Prostate gland (tissue), 2 donors: ENCODE measurements around the gene BANP. TPM values are rescaled to one million over a fixed set of nuclear protein-coding genes. Genes with fewer than 3 reads are reported as not detected.
"Not testable (repeated sequence)": the region's sequence is repeated elsewhere in the genome, so short reads cannot be mapped to it uniquely, and the experiment has no call there.

Experiments used
- DNase-seq: peaks from one replicate; pipeline ENCODE4 v3.0.0-alpha.2; 2019; ENCODE audit warnings: low spot score
- H3K27ac ChIP-seq, 2 donors: fragments of 200-600 bp; sonication (generic); 2 replicates each; pipeline ENCODE4 v1.5.1; 2017 to 2019
- H3K27me3 ChIP-seq: fragments of 200-600 bp; sonication (generic); replicated peaks from 2 replicates; pipeline ENCODE4 v1.5.1; 2019; ENCODE audit not compliant: insufficient read depth
- H3K36me3 ChIP-seq, 2 donors: fragments of 200-600 bp; sonication (generic); 1 replicate in 1 of 2; 2 replicates in 1 of 2; pipeline versions ENCODE4 v1.5.1 to v1.8.1; 2017 to 2019
- H3K4me1 ChIP-seq: fragments of 200-600 bp; sonication (generic); replicated peaks from 2 replicates; pipeline ENCODE4 v1.5.1; 2019
- H3K4me3 ChIP-seq, 2 donors: fragments of 200-600 bp; sonication (generic); 2 replicates each; pipeline ENCODE4 v1.5.1; 2017 to 2019
- H3K9me3 ChIP-seq: fragments of 200-600 bp; sonication (generic); 2 replicates; pipeline ENCODE4 v1.5.1; 2017
- POLR2A ChIP-seq: fragments of 450-650 bp; IDR thresholded peaks from one replicate; pipeline ENCODE4 v1.6.1; 2016; ENCODE audit warnings: antibody characterized with exemption, mild to moderate bottlenecking
- POLR2AphosphoS5 ChIP-seq: sonication (generic); formaldehyde crosslinking; IDR thresholded peaks from one replicate; pipeline ENCODE4 v1.6.1; 2017; ENCODE audit warnings: antibody characterized with exemption
- WGBS: methylation state at CpG from one replicate; pipeline ENCODE4 v1.1.5; 2018; 5-methylcytosine and 5-hydroxymethylcytosine counted together
- intact Hi-C: fragments of 100-400 bp; cut with DNase I; formaldehyde crosslinking; loops from one replicate; pipeline ENCODE4 v1.14.2; 2022
- total RNA-seq, 2 donors: library from RNA; depleted of rRNA; stranded (reverse); fragments of >200 nt; gene quantifications; one replicate each; pipeline ENCODE4 v1.1.0, GENCODE V29; 2016
- TF ChIP-seq, protein P1 (sequence below), 4 experiments: fragments of 200-600 bp in 2 of 4; fragments of 450-650 bp in 2 of 4; sonication (generic) in 2 of 4; IDR thresholded peaks; 1 replicate in 3 of 4; 2 replicates in 1 of 4; pipeline ENCODE4 v1.5.1; 2016 to 2019; ENCODE audit warnings: antibody characterized with exemption in 4 of 4, mild to moderate bottlenecking in 2 of 4, moderate library complexity in 2 of 4

BANP gene
- total RNA-seq, 2 donors from 2014 or later: 32.2 to 47.3 TPM

- 89% methylated on average over 11 of the region's 14 CpGs for WGBS
- intact Hi-C loops: no loop called here
- DNase-seq: no peak
- Histone ChIP-seq H3K9me3 (no peaks in the 10 kb centered on the region), H3K4me1 (no peaks in the 10 kb centered on the region), H3K4me3 (no peak overlapping the region), H3K27me3 (no peaks in the 10 kb centered on the region), H3K27ac (no peak overlapping the region), H3K36me3 (no peaks in the 10 kb centered on the region)
- TF ChIP-seq POLR2AphosphoS5: no peak
- TF ChIP-seq POLR2A: no peak
- TF ChIP-seq, protein P1, sequence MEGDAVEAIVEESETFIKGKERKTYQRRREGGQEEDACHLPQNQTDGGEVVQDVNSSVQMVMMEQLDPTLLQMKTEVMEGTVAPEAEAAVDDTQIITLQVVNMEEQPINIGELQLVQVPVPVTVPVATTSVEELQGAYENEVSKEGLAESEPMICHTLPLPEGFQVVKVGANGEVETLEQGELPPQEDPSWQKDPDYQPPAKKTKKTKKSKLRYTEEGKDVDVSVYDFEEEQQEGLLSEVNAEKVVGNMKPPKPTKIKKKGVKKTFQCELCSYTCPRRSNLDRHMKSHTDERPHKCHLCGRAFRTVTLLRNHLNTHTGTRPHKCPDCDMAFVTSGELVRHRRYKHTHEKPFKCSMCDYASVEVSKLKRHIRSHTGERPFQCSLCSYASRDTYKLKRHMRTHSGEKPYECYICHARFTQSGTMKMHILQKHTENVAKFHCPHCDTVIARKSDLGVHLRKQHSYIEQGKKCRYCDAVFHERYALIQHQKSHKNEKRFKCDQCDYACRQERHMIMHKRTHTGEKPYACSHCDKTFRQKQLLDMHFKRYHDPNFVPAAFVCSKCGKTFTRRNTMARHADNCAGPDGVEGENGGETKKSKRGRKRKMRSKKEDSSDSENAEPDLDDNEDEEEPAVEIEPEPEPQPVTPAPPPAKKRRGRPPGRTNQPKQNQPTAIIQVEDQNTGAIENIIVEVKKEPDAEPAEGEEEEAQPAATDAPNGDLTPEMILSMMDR (IDR thresholded peaks at IDR 0.05): no peak
Observed at GRCh38 chr16:88035292-88035691, 84.1 kb downstream of the BANP start.

- H3K9me3 ChIP-seq, H3K4me3 ChIP-seq, intact Hi-C loops, H3K27me3 ChIP-seq, H3K36me3 ChIP-seq, DNase-seq, H3K4me1 ChIP-seq, H3K27ac ChIP-seq: not testable (repeated sequence)
- WGBS: 80% methylated on average over 30 of the region's 30 CpGs
Observed at GRCh38 chr16:88035884-88036639, 84.8 kb downstream of the BANP start.

GRCh38 chr16:88036640-88036996 lies 85.4 kb downstream of the BANP start:
- H3K4me1 ChIP-seq, H3K27me3 ChIP-seq, H3K9me3 ChIP-seq, intact Hi-C loops, DNase-seq, H3K27ac ChIP-seq, H3K4me3 ChIP-seq, H3K36me3 ChIP-seq: not testable (repeated sequence)
- 94% methylated on average over 10 of the region's 10 CpGs for WGBS

- H3K27ac ChIP-seq, H3K36me3 ChIP-seq, H3K4me3 ChIP-seq, H3K9me3 ChIP-seq, H3K4me1 ChIP-seq, H3K27me3 ChIP-seq, intact Hi-C loops, DNase-seq: not testable (repeated sequence)
- 85% methylated on average over 10 of the region's 10 CpGs for WGBS
Observed at GRCh38 chr16:88037359-88037758, 86.1 kb downstream of the BANP start.

DNA sequence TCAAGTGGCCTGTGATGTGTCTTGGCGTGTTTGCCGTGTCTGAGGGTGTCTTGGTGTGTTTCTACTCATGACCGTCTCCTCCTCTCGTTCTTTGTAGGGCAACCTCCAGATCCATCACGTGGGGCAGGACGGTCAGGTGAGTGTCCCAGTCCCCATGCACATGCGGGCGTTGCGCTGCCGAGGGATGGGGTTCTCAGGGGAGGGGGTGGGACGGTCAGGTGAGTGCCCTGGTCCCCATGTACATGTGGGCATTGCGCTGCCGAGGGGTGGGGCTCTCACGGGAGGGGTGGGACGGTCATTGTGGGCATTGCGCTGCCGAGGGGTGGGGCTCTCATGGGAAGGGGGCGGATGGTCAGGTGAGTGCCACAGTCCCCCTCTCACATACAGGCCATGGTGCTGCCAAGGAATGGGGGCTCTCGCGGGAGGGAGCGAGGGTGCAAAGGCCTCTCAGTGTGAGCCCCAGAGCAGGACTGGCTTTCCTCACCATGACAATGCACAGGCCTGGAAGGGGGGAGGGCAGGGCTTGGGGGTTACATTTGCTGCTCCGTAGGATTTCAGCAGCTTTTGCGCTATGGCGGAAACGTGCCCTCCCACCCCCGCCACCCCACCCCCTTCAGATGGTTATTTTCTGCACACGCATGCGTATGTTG lies 86.8 kb downstream of the BANP start:
- H3K27ac ChIP-seq, H3K9me3 ChIP-seq, H3K27me3 ChIP-seq, H3K4me1 ChIP-seq, H3K4me3 ChIP-seq, DNase-seq, H3K36me3 ChIP-seq, intact Hi-C loops: not testable (repeated sequence)
- WGBS: 91% methylated on average over 21 of the region's 28 CpGs

- DNase-seq, H3K9me3 ChIP-seq, H3K4me3 ChIP-seq, intact Hi-C loops, H3K27me3 ChIP-seq, H3K36me3 ChIP-seq, H3K27ac ChIP-seq, H3K4me1 ChIP-seq: not testable (repeated sequence)
- WGBS: over 99% methylated on average over 9 of the region's 9 CpGs
Observed at GRCh38 chr16:88038526-88038908, 87.3 kb downstream of the BANP start.

DNA sequence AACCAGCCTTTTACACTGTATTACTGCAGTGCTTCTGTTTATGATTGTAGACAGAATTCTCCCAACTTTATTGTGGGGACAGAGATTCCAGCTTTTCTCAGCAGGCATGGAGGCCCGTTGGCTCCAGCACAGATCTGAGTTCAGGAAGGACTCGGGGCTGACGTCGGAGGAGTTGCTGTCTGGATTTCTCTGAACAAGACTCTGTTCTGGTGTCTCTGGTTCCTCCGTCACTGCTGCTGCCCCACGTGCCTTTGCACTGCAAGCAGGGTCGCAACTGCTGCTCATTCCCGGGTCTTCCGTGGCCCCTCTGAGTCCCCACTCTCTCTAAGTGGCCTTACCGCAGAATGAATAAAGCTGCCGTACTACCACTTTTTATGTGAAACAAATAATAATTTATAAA lies 88.4 kb downstream of the BANP start:
- Histone ChIP-seq H3K9me3 (no peaks in the 10 kb centered on the region), H3K4me1 (no peaks in the 10 kb centered on the region), H3K4me3 (no peak overlapping the region), H3K27ac (no peak overlapping the region), H3K36me3 (no peaks in the 10 kb centered on the region), H3K27me3 (no peaks in the 10 kb centered on the region)
- WGBS: 97% methylated on average over 11 of the region's 11 CpGs
- TF ChIP-seq POLR2AphosphoS5 (no peak), POLR2A (no peak)
- TF ChIP-seq, protein P1 (IDR thresholded peaks at IDR 0.05): no peak
- no peak for DNase-seq
- intact Hi-C loops: no loop called here

DNA sequence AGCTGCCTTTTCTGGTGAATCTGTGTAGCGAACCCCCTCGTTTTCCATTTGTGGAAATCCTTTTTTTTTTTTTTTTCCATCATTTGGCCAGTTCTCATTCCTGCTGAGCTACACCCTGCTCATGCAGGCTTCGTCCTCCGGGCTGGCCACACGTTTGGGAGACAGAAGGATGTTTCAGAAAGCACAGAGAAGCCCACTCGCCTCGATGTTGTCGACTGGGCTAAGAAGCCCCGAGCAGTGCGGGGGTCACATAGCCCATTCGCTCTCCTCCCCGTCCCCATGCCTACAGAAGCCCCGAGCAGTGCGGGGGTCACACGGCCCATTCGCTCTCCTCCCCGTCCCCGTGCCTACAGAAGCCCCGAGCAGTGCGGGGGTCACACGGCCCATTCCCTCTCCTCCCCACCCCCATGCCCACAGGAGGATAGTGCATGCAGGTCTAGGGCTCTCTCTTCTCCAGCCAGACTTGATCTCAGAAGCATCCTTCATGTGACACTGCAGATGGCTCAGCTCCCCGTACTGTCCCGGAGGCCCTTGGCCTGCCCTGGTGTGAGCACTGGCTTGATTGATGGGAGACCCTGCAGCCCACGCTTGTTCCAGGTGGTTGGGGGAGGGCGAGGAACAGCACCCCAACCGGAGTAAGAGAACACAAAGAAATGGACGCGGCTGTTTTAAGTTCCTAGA lies 89.1 kb downstream of the BANP start:
- H3K27me3 ChIP-seq, H3K36me3 ChIP-seq, H3K4me1 ChIP-seq, H3K9me3 ChIP-seq, H3K4me3 ChIP-seq, H3K27ac ChIP-seq, intact Hi-C loops, DNase-seq: not testable (repeated sequence)
- 93% methylated on average over 28 of the region's 28 CpGs for WGBS

- H3K36me3 ChIP-seq, H3K4me3 ChIP-seq, DNase-seq, H3K27ac ChIP-seq, H3K27me3 ChIP-seq, H3K9me3 ChIP-seq, intact Hi-C loops, H3K4me1 ChIP-seq: not testable (repeated sequence)
- WGBS: 93% methylated on average over 5 of the region's 5 CpGs
Observed at GRCh38 chr16:88040877-88041244, 89.6 kb downstream of the BANP start.

DNA sequence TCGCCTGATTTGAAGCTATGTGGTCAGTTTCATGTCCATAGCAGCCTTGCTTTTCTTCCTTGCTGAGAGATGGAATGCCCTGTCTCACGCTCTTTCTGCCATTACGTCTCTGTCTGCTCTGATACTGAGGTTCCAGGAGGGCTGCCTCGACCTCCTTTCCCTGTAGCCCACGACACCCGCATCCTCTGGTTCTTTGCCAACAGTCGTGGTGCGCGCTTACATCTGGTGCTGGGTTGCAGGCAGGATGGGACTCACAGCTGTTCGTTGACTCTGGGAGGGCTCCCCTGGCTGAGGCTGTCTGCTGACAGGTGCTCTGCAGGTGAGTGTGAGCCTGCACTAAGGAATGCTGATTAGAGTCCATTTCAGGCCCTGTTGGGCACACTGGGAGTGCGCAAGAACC lies 90.3 kb downstream of the BANP start:
- H3K27me3 ChIP-seq, H3K4me1 ChIP-seq, H3K9me3 ChIP-seq, intact Hi-C loops, DNase-seq, H3K4me3 ChIP-seq, H3K36me3 ChIP-seq, H3K27ac ChIP-seq: not testable (repeated sequence)
- 90% methylated on average over 10 of the region's 11 CpGs for WGBS
